Chondrocyte (in vitro differentiated cells): Measurements from ENCODE around the gene TTC28. TPM values are rescaled to one million over a fixed set of nuclear protein-coding genes. Genes with fewer than 3 reads are reported as not detected.

Experiments
- DNase-seq: peaks from one replicate; pipeline ENCODE4 v3.0.0; 2021; ENCODE audit warnings: mixed read lengths, low spot score
- H3K27ac Mint-ChIP-seq: one replicate; pipeline ENCODE4 v1.8.0; 2021; ENCODE audit warnings: mild to moderate bottlenecking, moderate library complexity, mixed read lengths; ENCODE audit not compliant: unreplicated experiment
- H3K27me3 Mint-ChIP-seq: 2 replicates; pipeline ENCODE4 v1.8.0; 2021; ENCODE audit warnings: low read depth, mixed read lengths
- H3K36me3 Mint-ChIP-seq: 2 replicates; pipeline ENCODE4 v1.8.0; 2021; ENCODE audit warnings: low read depth, mixed read lengths
- H3K4me1 Mint-ChIP-seq: 2 replicates; pipeline ENCODE4 v1.8.0; 2021; ENCODE audit warnings: low read depth, mild to moderate bottlenecking, mixed read lengths
- H3K4me3 Mint-ChIP-seq: one replicate; pipeline ENCODE4 v1.8.0; 2021; ENCODE audit warnings: mild to moderate bottlenecking, moderate library complexity, mixed read lengths; ENCODE audit not compliant: unreplicated experiment
- H3K9me3 Mint-ChIP-seq: 2 replicates; pipeline ENCODE4 v1.8.0; 2021; ENCODE audit warnings: low read depth, mixed read lengths
- total RNA-seq: library from RNA; stranded (reverse); gene quantifications from 3 replicates; pipeline ENCODE4 v1.2.1, GENCODE V29; 2021
- TF ChIP-seq, protein P1 (sequence below): fragments of 200-600 bp; sonication (generic); IDR thresholded peaks from 2 replicates; pipeline ENCODE4 v1.5.0; 2021; ENCODE audit warnings: antibody characterized with exemption, mild to moderate bottlenecking, moderate library complexity

Gene TTC28
- total RNA-seq, 1 donor from 2014 or later, result 38.3 TPM

GRCh38 chr22:28329186-28330073, 350.2 kb downstream of the TTC28 start:
- Mint-ChIP-seq H3K36me3 (no peaks in the 10 kb centered on the region), H3K27me3 (no peaks in the 10 kb centered on the region), H3K27ac (peak overlapping the region; percentile 76), H3K4me3 (no peak overlapping the region), H3K4me1 (peaks cover 34% of the 10 kb centered on the region), H3K9me3 (peaks cover 2% of the 10 kb centered on the region)
- DNase-seq, result no peak
- TF ChIP-seq, protein P1, sequence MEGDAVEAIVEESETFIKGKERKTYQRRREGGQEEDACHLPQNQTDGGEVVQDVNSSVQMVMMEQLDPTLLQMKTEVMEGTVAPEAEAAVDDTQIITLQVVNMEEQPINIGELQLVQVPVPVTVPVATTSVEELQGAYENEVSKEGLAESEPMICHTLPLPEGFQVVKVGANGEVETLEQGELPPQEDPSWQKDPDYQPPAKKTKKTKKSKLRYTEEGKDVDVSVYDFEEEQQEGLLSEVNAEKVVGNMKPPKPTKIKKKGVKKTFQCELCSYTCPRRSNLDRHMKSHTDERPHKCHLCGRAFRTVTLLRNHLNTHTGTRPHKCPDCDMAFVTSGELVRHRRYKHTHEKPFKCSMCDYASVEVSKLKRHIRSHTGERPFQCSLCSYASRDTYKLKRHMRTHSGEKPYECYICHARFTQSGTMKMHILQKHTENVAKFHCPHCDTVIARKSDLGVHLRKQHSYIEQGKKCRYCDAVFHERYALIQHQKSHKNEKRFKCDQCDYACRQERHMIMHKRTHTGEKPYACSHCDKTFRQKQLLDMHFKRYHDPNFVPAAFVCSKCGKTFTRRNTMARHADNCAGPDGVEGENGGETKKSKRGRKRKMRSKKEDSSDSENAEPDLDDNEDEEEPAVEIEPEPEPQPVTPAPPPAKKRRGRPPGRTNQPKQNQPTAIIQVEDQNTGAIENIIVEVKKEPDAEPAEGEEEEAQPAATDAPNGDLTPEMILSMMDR, result no peak

GRCh38 chr22:28328756-28329155, 350.9 kb downstream of the TTC28 start:
- DNase-seq, result no peak
- Mint-ChIP-seq H3K36me3 (no peaks in the 10 kb centered on the region), H3K4me1 (peaks cover 34% of the 10 kb centered on the region), H3K27me3 (no peaks in the 10 kb centered on the region), H3K9me3 (no peaks in the 10 kb centered on the region), H3K27ac (no peak overlapping the region), H3K4me3 (no peak overlapping the region)
- TF ChIP-seq, protein P1, result no peak

GRCh38 chr22:28316014-28316413, 363.6 kb downstream of the TTC28 start:
- Mint-ChIP-seq H3K4me1 (peaks cover 7% of the 10 kb centered on the region), H3K4me3 (no peak overlapping the region), H3K36me3 (peaks cover 3% of the 10 kb centered on the region), H3K27me3 (no peaks in the 10 kb centered on the region), H3K9me3 (peaks cover 4% of the 10 kb centered on the region), H3K27ac (no peak overlapping the region)
- TF ChIP-seq, protein P1, result no peak
- DNase-seq, result no peak

- DNase-seq, result no peak
- Mint-ChIP-seq H3K27me3 (no peaks in the 10 kb centered on the region), H3K4me3 (no peak overlapping the region), H3K9me3 (peaks cover 4% of the 10 kb centered on the region), H3K4me1 (no peaks in the 10 kb centered on the region), H3K36me3 (peaks cover 3% of the 10 kb centered on the region), H3K27ac (no peak overlapping the region)
- TF ChIP-seq, protein P1, result no peak
These were observed 364.7 kb downstream of the TTC28 start for GRCh38 chr22:28314959-28315358.

- H3K9me3 Mint-ChIP-seq, result peaks cover 4% of the 10 kb centered on the region
- no peak for DNase-seq
- peaks cover 3% of the 10 kb centered on the region for H3K36me3 Mint-ChIP-seq
- H3K4me3 Mint-ChIP-seq, result no peak overlapping the region
- H3K4me1 Mint-ChIP-seq, result peaks cover 4% of the 10 kb centered on the region
- TF ChIP-seq, protein P1, result no peak
- no peak overlapping the region for H3K27ac Mint-ChIP-seq
- H3K27me3 Mint-ChIP-seq, result no peaks in the 10 kb centered on the region
These were observed 369.3 kb downstream of the TTC28 start for GRCh38 chr22:28310299-28310698.
